Skeletal muscle tissue (tissue), 4 donors: ENCODE measurements around the gene IL16. TPM values are rescaled to one million over a fixed set of nuclear protein-coding genes. Genes with fewer than 3 reads are reported as not detected.
A peak's percentile ranks its signal among the peaks of the same experiment; 100 is the strongest.

Experiments used
- H3K27ac ChIP-seq: one replicate; pipeline ENCODE4 v1.7.0; 2013; ENCODE audit warnings: mild to moderate bottlenecking, low read depth, low read length, inconsistent platforms
- H3K27me3 ChIP-seq, 3 donors: one replicate each; pipeline ENCODE4 v1.7.0; 2013; ENCODE audit warnings: low read length in 3 of 3; ENCODE audit not compliant: control insufficient read depth in 3 of 3, insufficient read depth in 3 of 3
- H3K36me3 ChIP-seq, 3 donors: one replicate each; pipeline ENCODE4 v1.7.0; 2013; ENCODE audit warnings: low read length in 3 of 3; ENCODE audit not compliant: control insufficient read depth in 3 of 3, insufficient read depth in 3 of 3
- H3K4me1 ChIP-seq, 3 donors: one replicate each; pipeline ENCODE4 v1.7.0; 2013; ENCODE audit warnings: low read length in 3 of 3, mild to moderate bottlenecking in 3 of 3; ENCODE audit not compliant: control insufficient read depth in 3 of 3, insufficient read depth in 3 of 3
- H3K4me3 ChIP-seq, 3 donors: one replicate each; pipeline ENCODE4 v1.7.0; 2013; ENCODE audit warnings: low read length in 3 of 3
- H3K9ac ChIP-seq, 3 donors: one replicate each; pipeline ENCODE4 v1.7.0; 2013; ENCODE audit warnings: low read length in 3 of 3, mild to moderate bottlenecking in 3 of 3, moderate library complexity in 2 of 3, low read depth in 1 of 3
- H3K9me3 ChIP-seq, 3 donors: one replicate each; pipeline ENCODE4 v1.7.0; 2013; ENCODE audit warnings: low read length in 3 of 3; ENCODE audit not compliant: control insufficient read depth in 3 of 3
- total RNA-seq: library from RNA; depleted of rRNA; stranded (reverse); fragments of >200 nt; gene quantifications from one replicate; pipeline ENCODE4 v1.2.3, GENCODE V29; 2014
- donor health status: Osteomylitis.

The IL16 gene
- total RNA-seq, 1 donor from 2014 or later: 4.7 TPM

DNA sequence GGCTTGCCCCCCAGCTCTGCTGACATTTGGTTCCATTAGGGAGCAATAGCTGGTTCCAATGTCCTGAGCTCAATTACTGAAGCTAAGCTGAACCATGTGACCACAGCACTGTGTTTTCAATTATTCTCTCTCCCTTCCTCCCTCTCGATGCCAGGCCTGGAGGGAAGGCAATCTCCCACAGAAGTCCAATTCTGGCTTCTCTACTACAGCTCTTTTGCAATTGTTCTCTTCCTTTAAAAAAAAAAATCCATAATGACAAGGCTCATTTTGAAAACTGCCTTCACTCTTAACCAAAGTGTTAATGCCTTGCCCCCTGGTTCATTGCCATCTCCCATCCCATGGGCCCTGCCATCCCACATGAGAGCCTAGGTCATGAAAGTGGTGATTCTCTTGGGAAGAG is 24.8 kb downstream of the IL16 start:
- peaks cover 3 to 18% (median 3%) of the 10 kb centered on the region in 3 donors for H3K4me1 ChIP-seq
- no peak overlapping the region for H3K9ac ChIP-seq
- no peak overlapping the region for H3K4me3 ChIP-seq
- no peaks in the 10 kb centered on the region for H3K9me3 ChIP-seq
- H3K27me3 ChIP-seq: peaks cover 0 to 7% (median 4%) of the 10 kb centered on the region in 3 donors
- H3K27ac ChIP-seq: no peak overlapping the region
- H3K36me3 ChIP-seq: no peaks in the 10 kb centered on the region

DNA sequence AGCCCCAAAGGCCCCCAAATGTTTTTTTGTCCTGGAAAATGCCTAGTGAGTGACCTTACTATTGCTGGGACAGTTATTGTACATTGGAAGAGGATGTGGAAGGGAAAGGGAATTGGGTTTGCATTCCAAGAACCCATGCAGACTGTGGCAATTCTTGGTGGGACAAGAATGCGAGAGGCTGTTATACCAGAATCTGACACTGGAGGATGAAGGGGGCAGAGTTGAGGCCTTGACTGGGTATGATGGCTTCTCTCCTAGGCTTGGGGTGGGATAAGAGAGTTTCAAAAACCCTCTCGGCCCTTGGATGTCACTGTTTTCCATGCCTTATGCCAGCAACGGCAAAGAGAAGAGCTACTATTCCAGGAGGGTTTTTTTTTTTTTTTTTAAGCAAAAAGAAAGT is 25.3 kb downstream of the IL16 start:
- Histone ChIP-seq H3K27me3 (peaks cover 0 to 6% (median 4%) of the 10 kb centered on the region in 3 donors), H3K27ac (no peak overlapping the region), H3K9ac (no peak overlapping the region), H3K36me3 (no peaks in the 10 kb centered on the region), H3K9me3 (no peaks in the 10 kb centered on the region), H3K4me3 (no peak overlapping the region), H3K4me1 (peaks cover 3 to 18% (median 3%) of the 10 kb centered on the region in 3 donors)

DNA sequence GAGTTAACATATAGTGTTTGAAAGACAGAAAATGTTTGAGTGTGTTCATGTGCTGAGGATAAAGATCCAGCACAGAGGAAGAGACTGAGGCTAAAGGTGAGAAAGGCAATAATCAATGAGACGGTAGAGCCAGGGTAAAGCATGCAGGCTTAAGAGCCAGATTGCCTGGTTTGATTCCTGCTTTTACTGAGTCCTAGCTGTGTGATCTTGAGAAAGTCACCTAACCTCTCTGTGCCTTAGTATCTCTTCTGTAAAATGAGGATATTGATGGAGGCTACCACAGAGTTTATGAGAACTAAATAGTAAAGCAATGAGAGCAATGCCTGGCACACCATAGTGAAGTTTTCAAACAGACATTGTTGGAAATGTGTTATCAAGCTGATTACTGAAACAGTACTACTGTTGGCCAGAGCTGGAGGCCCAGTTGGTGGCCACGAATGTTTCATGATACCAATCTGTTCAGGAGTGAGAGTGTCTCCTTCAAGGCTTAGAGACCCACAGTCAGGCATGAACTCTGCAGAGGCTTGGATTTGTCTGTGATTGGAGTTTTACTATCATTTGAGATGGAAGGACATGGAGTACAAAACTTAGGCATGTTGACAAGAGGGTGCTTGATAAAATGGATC is 26.8 kb downstream of the IL16 start:
- Histone ChIP-seq H3K4me1 (peaks cover 3 to 18% (median 3%) of the 10 kb centered on the region in 3 donors), H3K27ac (no peak overlapping the region), H3K9me3 (no peaks in the 10 kb centered on the region), H3K9ac (no peak overlapping the region), H3K27me3 (peaks cover 0 to 6% (median 4%) of the 10 kb centered on the region in 3 donors), H3K36me3 (no peaks in the 10 kb centered on the region), H3K4me3 (no peak overlapping the region)

DNA sequence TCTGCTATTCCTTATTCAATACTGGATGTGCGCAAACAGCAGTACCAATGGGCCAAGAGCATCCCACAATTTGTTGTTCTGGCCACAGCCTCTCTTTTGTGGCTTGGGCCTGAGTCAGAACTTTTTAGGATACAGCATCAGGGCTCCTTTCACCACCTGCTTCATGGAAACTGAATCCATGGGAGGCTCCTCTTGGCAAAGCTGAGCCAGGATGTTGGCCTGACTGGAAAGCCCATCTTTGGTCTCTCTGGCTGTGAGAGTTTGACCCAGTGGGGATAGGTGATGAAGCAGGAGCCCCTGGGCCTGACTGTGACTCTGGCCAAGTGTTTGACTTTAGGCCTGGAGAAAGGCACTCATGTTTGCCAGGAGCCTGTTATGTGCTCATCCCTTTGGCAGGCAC is 27.6 kb downstream of the IL16 start:
- no peak overlapping the region for H3K9ac ChIP-seq

DNA sequence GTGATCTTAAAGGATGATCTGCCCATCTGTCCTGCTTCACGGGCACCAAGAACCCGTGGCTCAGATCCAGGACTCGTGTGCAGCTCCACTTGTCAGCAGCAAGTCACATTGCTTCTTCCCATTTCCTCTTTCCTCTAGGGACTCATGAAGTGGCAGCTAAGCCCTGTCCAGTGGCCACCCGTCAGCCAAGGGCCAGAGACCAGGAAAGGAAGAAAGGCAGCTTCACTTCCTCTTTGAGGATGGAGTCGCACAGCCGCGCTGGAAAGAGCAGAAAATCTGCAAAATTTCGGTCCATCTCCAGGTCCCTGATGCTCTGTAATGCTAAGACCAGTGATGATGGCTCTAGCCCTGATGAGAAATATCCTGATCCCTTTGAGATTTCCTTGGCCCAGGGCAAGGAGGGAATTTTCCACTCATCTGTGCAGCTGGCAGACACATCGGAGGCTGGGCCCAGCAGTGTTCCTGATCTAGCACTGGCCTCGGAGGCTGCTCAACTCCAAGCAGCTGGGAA is 28.5 kb downstream of the IL16 start:
- H3K27ac ChIP-seq: no peak overlapping the region
- H3K9me3 ChIP-seq: no peaks in the 10 kb centered on the region
- no peaks in the 10 kb centered on the region for H3K36me3 ChIP-seq
- peaks cover 3 to 18% (median 9%) of the 10 kb centered on the region in 3 donors for H3K4me1 ChIP-seq
- no peak overlapping the region for H3K9ac ChIP-seq
- H3K27me3 ChIP-seq: peaks cover 0 to 6% (median 0%) of the 10 kb centered on the region in 3 donors
- H3K4me3 ChIP-seq: peak overlapping the region in 1 of 3 donors; percentile 29

More for the DNA sequence above, 27.6 kb downstream of the IL16 start:
- H3K27ac ChIP-seq: no peak overlapping the region
- peaks cover 0 to 6% (median 4%) of the 10 kb centered on the region in 3 donors for H3K27me3 ChIP-seq
- H3K4me1 ChIP-seq: peaks cover 3 to 18% (median 5%) of the 10 kb centered on the region in 3 donors
- H3K36me3 ChIP-seq: no peaks in the 10 kb centered on the region
- H3K4me3 ChIP-seq: no peak overlapping the region
- no peaks in the 10 kb centered on the region for H3K9me3 ChIP-seq

- no peaks in the 10 kb centered on the region for H3K36me3 ChIP-seq
- H3K4me1 ChIP-seq: peaks cover 3 to 10% (median 9%) of the 10 kb centered on the region in 3 donors
- no peak overlapping the region for H3K27ac ChIP-seq
- no peak overlapping the region for H3K4me3 ChIP-seq
- no peaks in the 10 kb centered on the region for H3K9me3 ChIP-seq
- peaks cover 0 to 6% (median 0%) of the 10 kb centered on the region in 3 donors for H3K27me3 ChIP-seq
- no peak overlapping the region for H3K9ac ChIP-seq
These were observed 31.0 kb downstream of the IL16 start for GRCh38 chr15:81227716-81228115.

DNA sequence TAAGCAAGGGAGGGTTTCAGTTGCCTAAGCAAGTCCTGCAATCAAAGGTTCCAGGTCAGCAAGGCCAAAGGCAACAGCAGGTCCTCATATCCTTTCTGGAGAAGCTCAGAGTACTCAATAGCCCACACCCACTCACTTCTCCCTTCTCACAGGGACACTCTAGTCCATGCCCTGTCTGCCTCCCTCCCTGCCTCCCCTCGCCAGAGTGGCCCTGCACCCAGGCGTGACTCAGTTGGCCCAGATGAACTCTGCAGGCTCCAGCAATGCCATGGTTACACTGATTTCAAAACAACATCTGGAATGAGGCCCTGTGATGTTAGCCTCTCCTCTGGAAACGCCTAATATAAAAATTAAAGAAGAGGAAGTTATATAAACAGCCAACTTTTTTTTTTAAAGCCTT is 32.9 kb downstream of the IL16 start:
- no peak overlapping the region for H3K4me3 ChIP-seq
- no peak overlapping the region for H3K9ac ChIP-seq
- no peak overlapping the region for H3K27ac ChIP-seq
- H3K4me1 ChIP-seq: peaks cover 0 to 9% (median 5%) of the 10 kb centered on the region in 3 donors
- no peaks in the 10 kb centered on the region for H3K36me3 ChIP-seq
- H3K9me3 ChIP-seq: no peaks in the 10 kb centered on the region
- H3K27me3 ChIP-seq: peaks cover 0 to 6% (median 0%) of the 10 kb centered on the region in 3 donors

DNA sequence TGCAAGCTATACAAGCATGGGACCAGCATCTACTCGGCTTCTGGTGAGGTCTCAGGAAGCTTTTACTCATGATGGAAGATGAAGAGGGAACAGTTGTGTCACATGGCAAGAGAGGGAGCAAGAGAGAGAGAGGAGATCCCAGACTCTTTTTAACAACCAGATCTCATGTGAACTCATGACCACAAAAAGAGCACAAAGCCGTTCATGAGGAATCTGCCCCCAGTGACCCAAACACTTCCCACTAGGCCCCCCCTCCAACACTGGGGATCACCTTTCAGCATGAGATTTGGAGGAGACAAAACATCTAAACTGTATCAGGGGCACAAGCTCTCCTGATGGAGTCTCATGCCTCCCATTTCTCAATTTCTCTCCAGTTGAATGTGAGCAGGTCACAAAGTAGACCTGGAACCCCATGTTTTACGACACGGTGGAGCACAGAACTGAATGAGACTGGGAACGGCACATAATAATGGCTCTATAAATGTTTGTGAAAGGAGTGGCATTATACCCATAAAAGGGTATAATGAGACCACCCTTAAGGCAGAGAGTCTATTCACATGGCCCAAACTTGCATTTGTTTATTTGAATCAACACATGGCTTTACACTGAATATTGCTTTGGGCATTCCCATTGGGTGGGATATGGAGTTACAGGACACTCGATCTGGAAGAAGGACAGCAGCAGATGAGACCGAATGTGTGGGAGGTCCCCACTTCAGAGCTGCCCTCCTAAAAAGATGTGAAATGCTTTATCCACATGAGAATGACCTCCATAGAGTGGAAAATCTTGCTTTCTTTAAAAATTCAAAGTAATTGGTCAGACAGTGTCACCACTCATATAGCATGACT is 38.8 kb downstream of the IL16 start:
- H3K27me3 ChIP-seq: no peaks in the 10 kb centered on the region
- peak overlapping the region; percentile 4 for H3K27ac ChIP-seq
- H3K4me1 ChIP-seq: peaks cover 0 to 4% (median 0%) of the 10 kb centered on the region in 3 donors
- no peaks in the 10 kb centered on the region for H3K9me3 ChIP-seq
- no peaks in the 10 kb centered on the region for H3K36me3 ChIP-seq
- H3K4me3 ChIP-seq: no peak overlapping the region
- no peak overlapping the region for H3K9ac ChIP-seq

DNA sequence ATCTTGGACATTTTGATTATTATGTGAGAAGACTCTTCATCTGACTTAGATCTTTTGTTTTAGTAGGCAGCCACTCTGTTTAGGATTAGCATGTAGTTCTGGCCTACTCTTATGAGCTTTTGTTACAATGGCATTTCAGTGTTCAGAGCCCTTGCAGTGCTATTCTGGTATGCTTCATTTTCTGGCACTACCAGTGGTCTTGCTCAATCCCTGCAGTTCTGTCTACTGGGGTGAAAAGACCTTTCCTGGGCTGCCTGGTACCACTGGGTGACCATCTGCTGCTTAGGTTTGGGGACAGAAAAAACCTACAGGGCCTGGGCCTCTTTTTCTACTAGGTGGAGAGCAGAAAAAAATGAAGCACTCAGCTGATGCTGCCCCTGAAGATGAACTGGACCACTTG is 42.5 kb downstream of the IL16 start:
- Histone ChIP-seq H3K9ac (no peak overlapping the region), H3K36me3 (no peaks in the 10 kb centered on the region), H3K4me1 (peaks cover 0 to 4% (median 0%) of the 10 kb centered on the region in 3 donors), H3K27me3 (no peaks in the 10 kb centered on the region), H3K4me3 (no peak overlapping the region), H3K9me3 (peaks cover 0 to 4% (median 0%) of the 10 kb centered on the region in 3 donors), H3K27ac (no peak overlapping the region)

GRCh38 chr15:81242778-81243177 is 46.1 kb downstream of the IL16 start:
- H3K36me3 ChIP-seq: no peaks in the 10 kb centered on the region
- no peak overlapping the region for H3K9ac ChIP-seq
- H3K4me1 ChIP-seq: no peaks in the 10 kb centered on the region
- H3K27me3 ChIP-seq: no peaks in the 10 kb centered on the region
- peaks cover 0 to 4% (median 0%) of the 10 kb centered on the region in 3 donors for H3K9me3 ChIP-seq
- no peak overlapping the region for H3K27ac ChIP-seq
- no peak overlapping the region for H3K4me3 ChIP-seq
